Psoas muscle (tissue), 8 donors: ENCODE measurements around the gene CHMP5. TPM values are rescaled to one million over a fixed set of nuclear protein-coding genes. Genes with fewer than 3 reads are reported as not detected.
"Not testable (repeated sequence)": the region's sequence is repeated elsewhere in the genome, so short reads cannot be mapped to it uniquely, and the experiment has no call there.

Experiments
- ATAC-seq, 4 donors: fragments of 200-7000 bp; cut with Tn5 transposase; one replicate each; pipeline ENCODE4 v1.9.1; 2020; ENCODE audit warnings: moderate library complexity in 3 of 4, mild to moderate bottlenecking in 2 of 4
- DNase-seq, 2 donors: peaks; one replicate each; pipeline ENCODE4 v3.0.0-alpha.2; 2020
- H3K27ac ChIP-seq: fragments of 200-600 bp; one replicate; pipeline ENCODE4 v1.8.0; 2022
- H3K27me3 ChIP-seq, 3 donors: fragments of 200-600 bp in 1 of 3; one replicate each; pipeline versions ENCODE4 v1.6.1 to v1.8.0; 2013 to 2022; ENCODE audit warnings: low read length in 2 of 3, mild to moderate bottlenecking in 2 of 3, moderate library complexity in 1 of 3; ENCODE audit not compliant: insufficient read depth in 3 of 3
- H3K36me3 ChIP-seq, 2 donors: fragments of 200-600 bp in 1 of 2; one replicate each; pipeline versions ENCODE4 v1.6.1 to v1.8.0; 2013 to 2022; ENCODE audit warnings: low read depth in 1 of 2, mild to moderate bottlenecking in 1 of 2, moderate library complexity in 1 of 2; ENCODE audit not compliant: insufficient read depth in 1 of 2
- H3K4me1 ChIP-seq: fragments of 200-600 bp; one replicate; pipeline ENCODE4 v1.8.0; 2022
- H3K4me3 ChIP-seq: fragments of 200-600 bp; one replicate; pipeline ENCODE4 v1.8.0; 2022; ENCODE audit warnings: mild to moderate bottlenecking
- H3K9me3 ChIP-seq: fragments of 200-600 bp; one replicate; pipeline ENCODE4 v1.8.0; 2022
- CTCF ChIP-seq: fragments of 200-600 bp; IDR thresholded peaks from one replicate; pipeline ENCODE4 v1.8.0; 2022; ENCODE audit warnings: antibody characterized with exemption
- WGBS, 3 donors: extraction: QIAGEN DNeasy Blood & Tissue Kit; methylation state at CpG; one replicate each; pipeline versions ENCODE4 v1.1.6 to v1.1.7; 2013; 5-methylcytosine and 5-hydroxymethylcytosine counted together
- intact Hi-C, 2 donors: fragments of 100-400 bp; cut with DNase I; formaldehyde crosslinking; loops; one replicate each; pipeline versions ENCODE4 v1.11.0 to v1.14.2; 2022
- polyA plus RNA-seq, 3 donors: library from polyadenylated mRNA; stranded (reverse); fragments of 200-250 nt; gene quantifications; one replicate each; pipeline ENCODE4 v1.2.3, GENCODE V29; 2013
- total RNA-seq, 4 donors: library from RNA; stranded (reverse); fragmentation: NEBNext Ultra II Directional in 2 of 4; extraction: Animal tissue kit (Norgen Biotek cat#: 25700) in 2 of 4; gene quantifications; one replicate each; pipeline versions ENCODE4 v1.2.1 to v1.2.4, GENCODE V29; 2021 to 2023
- donor health status: healthy with polysubstance abuse.
- donor health status: DM: no; HTN: no; CAD: no; lungs with moderate emphysema.
- donor health status: Bipolar disorder and iron deficiency.
- donor health status: healthy.
- donor health status: DM: yes; HTN: yes; CAD: no.
- donor health status: DM: no; HTN: no; CAD: no.
- donor health status: DM: no; HTN: no; CAD: no.
- donor health status: DM: yes; HTN: yes; CAD: no.

Gene CHMP5
- total and polyA plus RNA-seq, 7 donors, result 28.7 to 80.4 (median 38.3) TPM

- H3K36me3 ChIP-seq, result peaks cover 31 to 100% of the 10 kb centered on the region in 2 donors
- H3K27me3 ChIP-seq, result no peaks in the 10 kb centered on the region
- intact Hi-C loops, result no loop called here
- no peak overlapping the region for H3K27ac ChIP-seq
- no peaks in the 10 kb centered on the region for H3K4me1 ChIP-seq
- no peaks in the 10 kb centered on the region for H3K9me3 ChIP-seq
- ATAC-seq, result no peak
- no peak for TF ChIP-seq CTCF
- no peak for DNase-seq
- H3K4me3 ChIP-seq, result no peak overlapping the region
- 91 to 93% (median 92%) methylated on average over 2 of the region's 2 CpGs for WGBS, 3 donors
These were observed 45.9 kb downstream of the CHMP5 start for GRCh38 chr9:33310748-33311147.

GRCh38 chr9:33311953-33312352 lies 47.1 kb downstream of the CHMP5 start:
- no peaks in the 10 kb centered on the region for H3K9me3 ChIP-seq
- peaks cover 23 to 100% of the 10 kb centered on the region in 2 donors for H3K36me3 ChIP-seq
- ATAC-seq (no peak), DNase-seq (no peak)
- H3K27me3 ChIP-seq, result no peaks in the 10 kb centered on the region
- WGBS, 3 donors, result 96 to 97% (median 97%) methylated on average over 2 of the region's 2 CpGs
- no peak overlapping the region for H3K27ac ChIP-seq
- no peak for TF ChIP-seq CTCF
- H3K4me3 ChIP-seq, result no peak overlapping the region
- H3K4me1 ChIP-seq, result no peaks in the 10 kb centered on the region
- intact Hi-C loops, result no loop called here

- WGBS, 3 donors, result 64 to 69% (median 64%) methylated on average over 5 of the region's 5 CpGs
- H3K36me3 ChIP-seq, result peaks cover 23 to 95% of the 10 kb centered on the region in 2 donors
- H3K27ac ChIP-seq, result no peak overlapping the region
- TF ChIP-seq CTCF, result no peak
- intact Hi-C loops, result no loop called here
- H3K9me3 ChIP-seq, result no peaks in the 10 kb centered on the region
- no peak overlapping the region for H3K4me3 ChIP-seq
- H3K27me3 ChIP-seq, result no peaks in the 10 kb centered on the region
- no peak for ATAC-seq
- peaks cover 9% of the 10 kb centered on the region for H3K4me1 ChIP-seq
- no peak for DNase-seq
These were observed 50.5 kb downstream of the CHMP5 start for GRCh38 chr9:33315371-33315770.

GRCh38 chr9:33317136-33317535 lies 52.3 kb downstream of the CHMP5 start:
- DNase-seq, H3K9me3 ChIP-seq, H3K4me3 ChIP-seq, ATAC-seq, H3K27ac ChIP-seq, H3K27me3 ChIP-seq, intact Hi-C loops: not testable (repeated sequence)
- H3K36me3 ChIP-seq, result peaks cover 24 to 95% of the 10 kb centered on the region in 2 donors
- WGBS, 3 donors, result 94 to 95% (median 94%) methylated on average over 3 of the region's 3 CpGs
- H3K4me1 ChIP-seq, result peaks cover 18% of the 10 kb centered on the region

- H3K27me3 ChIP-seq, result no peaks in the 10 kb centered on the region
- WGBS, 3 donors, result 52 to 65% (median 64%) methylated on average over 3 of the region's 3 CpGs
- ATAC-seq, result peak; percentile 34 to 59 (median 52)
- no peak for DNase-seq
- H3K27ac ChIP-seq, result peak overlapping the region; percentile 42
- no peak for TF ChIP-seq CTCF
- H3K4me3 ChIP-seq, result no peak overlapping the region
- H3K4me1 ChIP-seq, result peaks cover 18% of the 10 kb centered on the region
- intact Hi-C loops, result no loop called here
- peaks cover 18 to 95% of the 10 kb centered on the region in 2 donors for H3K36me3 ChIP-seq
- H3K9me3 ChIP-seq, result no peaks in the 10 kb centered on the region
These were observed 53.4 kb downstream of the CHMP5 start for GRCh38 chr9:33318225-33318624.
